GM21737 (cell line): Measurements from ENCODE around the gene CCAR1.
"Not testable (repeated sequence)": the region's sequence is repeated elsewhere in the genome, so short reads cannot be mapped to it uniquely, and the experiment has no call there.

Source experiments
- ATAC-seq: cut with Tn5 transposase; IDR thresholded peaks from one replicate; pipeline ENCODE4 v1.9.1; 2021; ENCODE audit warnings: mild to moderate bottlenecking, moderate library complexity; ENCODE audit not compliant: unreplicated experiment

Gene CCAR1

GRCh38 chr10:68756766-68757165 is 35.7 kb downstream of the CCAR1 start:
- no peak for ATAC-seq

- ATAC-seq: no peak
Observed at GRCh38 chr10:68759223-68759863, 38.3 kb downstream of the CCAR1 start.

- ATAC-seq: no peak
Observed at GRCh38 chr10:68759967-68760366, 38.9 kb downstream of the CCAR1 start.

- not testable (repeated sequence) for ATAC-seq
Observed at GRCh38 chr10:68767407-68767806, 46.4 kb downstream of the CCAR1 start.

- ATAC-seq: no peak
Observed at GRCh38 chr10:68781613-68782574, 60.9 kb downstream of the CCAR1 start.

- ATAC-seq: no peak
Observed at GRCh38 chr10:68784476-68784875, 63.4 kb downstream of the CCAR1 start.

- ATAC-seq: no peak
Observed at GRCh38 chr10:68787813-68788212, 66.8 kb downstream of the CCAR1 start.

- ATAC-seq: no peak
Observed at GRCh38 chr10:68790476-68790875, 69.4 kb downstream of the CCAR1 start.

- no peak for ATAC-seq
Observed at GRCh38 chr10:68792115-68792514, 71.1 kb downstream of the CCAR1 start.

- ATAC-seq: no peak
Observed at GRCh38 chr10:68795886-68796532, 75.0 kb downstream of the CCAR1 start.

- no peak for ATAC-seq
Observed at GRCh38 chr10:68796605-68797004, 75.6 kb downstream of the CCAR1 start.

GRCh38 chr10:68800211-68800610 is 79.2 kb downstream of the CCAR1 start:
- ATAC-seq: no peak

- ATAC-seq: no peak
Observed at GRCh38 chr10:68804692-68805091, 83.7 kb downstream of the CCAR1 start.

GRCh38 chr10:68810830-68811229 is 89.8 kb downstream of the CCAR1 start:
- not testable (repeated sequence) for ATAC-seq

- ATAC-seq: no peak
Observed at GRCh38 chr10:68811314-68812009, 90.4 kb downstream of the CCAR1 start.

GRCh38 chr10:68812420-68812819 is 91.4 kb downstream of the CCAR1 start:
- no peak for ATAC-seq

- no peak for ATAC-seq
Observed at GRCh38 chr10:68813559-68813958, 92.5 kb downstream of the CCAR1 start.

GRCh38 chr10:68816796-68817412 is 95.9 kb downstream of the CCAR1 start:
- ATAC-seq: no peak

- ATAC-seq: not testable (repeated sequence)
Observed at GRCh38 chr10:68820359-68820758, 99.3 kb downstream of the CCAR1 start.

- ATAC-seq: not testable (repeated sequence)
Observed at GRCh38 chr10:68822626-68823025, 101.6 kb downstream of the CCAR1 start.
